GM23248 (cell line): Measurements from ENCODE around the gene AKTIP.

Experiments used
- EZH2 ChIP-seq: fragments of 200-600 bp; sonication (generic); IDR thresholded peaks from 2 replicates; pipeline ENCODE4 v1.6.1; 2018; ENCODE audit warnings: antibody characterized with exemption, mild to moderate bottlenecking; ENCODE audit not compliant: insufficient read depth, poor library complexity, severe bottlenecking
- EZH2phosphoT487 ChIP-seq: fragments of 200-600 bp; sonication (generic); IDR thresholded peaks from 2 replicates; pipeline ENCODE4 v1.6.1; 2018; ENCODE audit warnings: antibody characterized with exemption, moderate library complexity, mild to moderate bottlenecking, low read depth; ENCODE audit not compliant: insufficient read depth

DNA sequence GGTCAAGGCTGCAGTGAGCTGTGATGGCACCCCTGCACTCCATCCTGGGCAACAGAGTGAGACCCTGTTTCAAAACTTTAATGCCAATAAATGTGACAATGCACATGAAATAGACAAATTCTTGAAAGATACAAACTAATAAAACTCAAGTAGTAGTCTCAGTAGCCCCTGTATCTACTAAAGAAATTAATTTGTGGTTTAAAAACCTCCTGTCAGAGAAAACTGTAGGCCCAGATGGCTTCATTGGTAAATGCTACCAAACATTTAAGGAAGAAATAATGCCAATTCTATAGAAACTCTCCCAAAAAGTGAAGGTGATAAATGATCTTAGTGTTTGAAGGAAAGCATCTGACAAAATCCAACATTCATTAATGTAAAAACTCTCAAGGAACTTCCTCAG lies 16.8 kb downstream of the AKTIP start:
- no peak for TF ChIP-seq EZH2
- no peak for TF ChIP-seq EZH2phosphoT487
